Tibial nerve (tissue), 4 donors: Measurements from ENCODE around the gene RAB28.

Experiments used
- EP300 ChIP-seq, 2 donors: sonication (generic); formaldehyde crosslinking; IDR thresholded peaks; one replicate each; pipeline ENCODE4 v1.6.1; 2017; ENCODE audit warnings: antibody characterized with exemption in 2 of 2, mild to moderate bottlenecking in 1 of 2
- POLR2A ChIP-seq, 2 donors: fragments of 450-650 bp; IDR thresholded peaks; one replicate each; pipeline ENCODE4 v1.6.1; 2017; ENCODE audit warnings: antibody characterized with exemption in 2 of 2, mild to moderate bottlenecking in 2 of 2, moderate library complexity in 2 of 2
- TF ChIP-seq, protein P1 (sequence below), 5 experiments: fragments of 200-600 bp in 3 of 5; fragments of 450-650 bp in 2 of 5; sonication (generic) in 3 of 5; IDR thresholded peaks; one replicate each; pipeline ENCODE4 v1.5.1; 2016 to 2019; ENCODE audit warnings: antibody characterized with exemption in 5 of 5, mild to moderate bottlenecking in 3 of 5, moderate library complexity in 2 of 5

DNA sequence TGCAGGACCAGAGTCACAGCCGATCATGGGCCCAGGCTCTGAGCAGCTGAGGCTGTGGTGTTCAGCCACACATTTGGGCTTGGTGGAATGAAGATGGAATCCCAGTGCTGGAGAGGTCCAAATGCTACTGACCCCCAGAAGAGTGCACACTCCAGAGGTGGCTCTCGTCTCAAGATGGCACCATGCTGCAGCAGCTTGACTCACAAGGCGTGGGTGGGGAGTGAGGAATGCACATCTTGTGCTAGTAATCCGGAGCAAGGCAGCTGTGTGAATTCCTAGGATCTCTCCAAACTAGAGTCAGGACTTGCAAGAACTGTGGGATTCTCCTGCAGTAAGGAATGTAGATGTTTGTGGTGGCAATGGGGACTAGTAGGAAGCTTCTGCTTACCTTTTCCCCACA lies 28.7 kb downstream of the RAB28 start:
- TF ChIP-seq POLR2A (IDR thresholded peaks at IDR 0.05) (no peak), EP300 (IDR thresholded peaks at IDR 0.05) (no peak)
- TF ChIP-seq, protein P1, sequence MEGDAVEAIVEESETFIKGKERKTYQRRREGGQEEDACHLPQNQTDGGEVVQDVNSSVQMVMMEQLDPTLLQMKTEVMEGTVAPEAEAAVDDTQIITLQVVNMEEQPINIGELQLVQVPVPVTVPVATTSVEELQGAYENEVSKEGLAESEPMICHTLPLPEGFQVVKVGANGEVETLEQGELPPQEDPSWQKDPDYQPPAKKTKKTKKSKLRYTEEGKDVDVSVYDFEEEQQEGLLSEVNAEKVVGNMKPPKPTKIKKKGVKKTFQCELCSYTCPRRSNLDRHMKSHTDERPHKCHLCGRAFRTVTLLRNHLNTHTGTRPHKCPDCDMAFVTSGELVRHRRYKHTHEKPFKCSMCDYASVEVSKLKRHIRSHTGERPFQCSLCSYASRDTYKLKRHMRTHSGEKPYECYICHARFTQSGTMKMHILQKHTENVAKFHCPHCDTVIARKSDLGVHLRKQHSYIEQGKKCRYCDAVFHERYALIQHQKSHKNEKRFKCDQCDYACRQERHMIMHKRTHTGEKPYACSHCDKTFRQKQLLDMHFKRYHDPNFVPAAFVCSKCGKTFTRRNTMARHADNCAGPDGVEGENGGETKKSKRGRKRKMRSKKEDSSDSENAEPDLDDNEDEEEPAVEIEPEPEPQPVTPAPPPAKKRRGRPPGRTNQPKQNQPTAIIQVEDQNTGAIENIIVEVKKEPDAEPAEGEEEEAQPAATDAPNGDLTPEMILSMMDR (IDR thresholded peaks at IDR 0.05), result no peak
